Panc1 (cell line): ENCODE measurements around the gene DNAJB13.

Source experiments
- POLR2AphosphoS5 ChIP-seq: IDR thresholded peaks from 2 replicates; pipeline ENCODE4 v1.6.1; 2012; ENCODE audit warnings: mild to moderate bottlenecking, low read depth, low read length, moderate library complexity
- TF ChIP-seq, protein P1 (sequence below): fragments of 450-650 bp; IDR thresholded peaks from 2 replicates; pipeline ENCODE4 v1.5.1; 2017; ENCODE audit warnings: mild to moderate bottlenecking
- TF ChIP-seq, protein P2 (sequence below), 2 experiments: IDR thresholded peaks; 2 replicates each; pipeline ENCODE4 v1.6.1; 2011 to 2012; ENCODE audit warnings: low read depth in 2 of 2, control low read depth in 1 of 2, low read length in 1 of 2, mild to moderate bottlenecking in 1 of 2, moderate library complexity in 1 of 2; ENCODE audit not compliant: insufficient read depth in 1 of 2

DNA sequence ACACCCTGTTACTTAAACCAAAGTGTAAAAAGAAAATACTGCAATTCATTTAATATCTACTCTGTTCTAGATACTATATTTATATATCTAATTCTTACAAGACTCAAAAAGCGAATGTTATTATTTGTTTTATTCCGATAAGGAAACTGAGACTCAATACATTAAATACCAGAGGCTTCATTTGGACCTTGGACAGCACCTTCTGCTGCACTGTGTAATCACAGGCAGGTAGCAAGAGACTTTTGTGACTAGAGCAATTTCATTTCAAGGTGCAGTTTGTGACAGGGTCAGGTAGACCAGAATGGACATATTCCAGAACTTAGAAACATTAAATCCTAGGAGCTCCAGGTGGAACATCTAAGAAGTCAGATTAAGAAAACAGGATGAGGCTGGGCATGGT, 21.4 kb upstream of the DNAJB13 start:
- TF ChIP-seq, protein P1, sequence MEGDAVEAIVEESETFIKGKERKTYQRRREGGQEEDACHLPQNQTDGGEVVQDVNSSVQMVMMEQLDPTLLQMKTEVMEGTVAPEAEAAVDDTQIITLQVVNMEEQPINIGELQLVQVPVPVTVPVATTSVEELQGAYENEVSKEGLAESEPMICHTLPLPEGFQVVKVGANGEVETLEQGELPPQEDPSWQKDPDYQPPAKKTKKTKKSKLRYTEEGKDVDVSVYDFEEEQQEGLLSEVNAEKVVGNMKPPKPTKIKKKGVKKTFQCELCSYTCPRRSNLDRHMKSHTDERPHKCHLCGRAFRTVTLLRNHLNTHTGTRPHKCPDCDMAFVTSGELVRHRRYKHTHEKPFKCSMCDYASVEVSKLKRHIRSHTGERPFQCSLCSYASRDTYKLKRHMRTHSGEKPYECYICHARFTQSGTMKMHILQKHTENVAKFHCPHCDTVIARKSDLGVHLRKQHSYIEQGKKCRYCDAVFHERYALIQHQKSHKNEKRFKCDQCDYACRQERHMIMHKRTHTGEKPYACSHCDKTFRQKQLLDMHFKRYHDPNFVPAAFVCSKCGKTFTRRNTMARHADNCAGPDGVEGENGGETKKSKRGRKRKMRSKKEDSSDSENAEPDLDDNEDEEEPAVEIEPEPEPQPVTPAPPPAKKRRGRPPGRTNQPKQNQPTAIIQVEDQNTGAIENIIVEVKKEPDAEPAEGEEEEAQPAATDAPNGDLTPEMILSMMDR = no peak
- no peak for TF ChIP-seq POLR2AphosphoS5
- TF ChIP-seq, protein P2, sequence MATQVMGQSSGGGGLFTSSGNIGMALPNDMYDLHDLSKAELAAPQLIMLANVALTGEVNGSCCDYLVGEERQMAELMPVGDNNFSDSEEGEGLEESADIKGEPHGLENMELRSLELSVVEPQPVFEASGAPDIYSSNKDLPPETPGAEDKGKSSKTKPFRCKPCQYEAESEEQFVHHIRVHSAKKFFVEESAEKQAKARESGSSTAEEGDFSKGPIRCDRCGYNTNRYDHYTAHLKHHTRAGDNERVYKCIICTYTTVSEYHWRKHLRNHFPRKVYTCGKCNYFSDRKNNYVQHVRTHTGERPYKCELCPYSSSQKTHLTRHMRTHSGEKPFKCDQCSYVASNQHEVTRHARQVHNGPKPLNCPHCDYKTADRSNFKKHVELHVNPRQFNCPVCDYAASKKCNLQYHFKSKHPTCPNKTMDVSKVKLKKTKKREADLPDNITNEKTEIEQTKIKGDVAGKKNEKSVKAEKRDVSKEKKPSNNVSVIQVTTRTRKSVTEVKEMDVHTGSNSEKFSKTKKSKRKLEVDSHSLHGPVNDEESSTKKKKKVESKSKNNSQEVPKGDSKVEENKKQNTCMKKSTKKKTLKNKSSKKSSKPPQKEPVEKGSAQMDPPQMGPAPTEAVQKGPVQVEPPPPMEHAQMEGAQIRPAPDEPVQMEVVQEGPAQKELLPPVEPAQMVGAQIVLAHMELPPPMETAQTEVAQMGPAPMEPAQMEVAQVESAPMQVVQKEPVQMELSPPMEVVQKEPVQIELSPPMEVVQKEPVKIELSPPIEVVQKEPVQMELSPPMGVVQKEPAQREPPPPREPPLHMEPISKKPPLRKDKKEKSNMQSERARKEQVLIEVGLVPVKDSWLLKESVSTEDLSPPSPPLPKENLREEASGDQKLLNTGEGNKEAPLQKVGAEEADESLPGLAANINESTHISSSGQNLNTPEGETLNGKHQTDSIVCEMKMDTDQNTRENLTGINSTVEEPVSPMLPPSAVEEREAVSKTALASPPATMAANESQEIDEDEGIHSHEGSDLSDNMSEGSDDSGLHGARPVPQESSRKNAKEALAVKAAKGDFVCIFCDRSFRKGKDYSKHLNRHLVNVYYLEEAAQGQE (IDR thresholded peaks at IDR 0.05; ENCODE audit: insufficient read depth in 1 of 2, low read depth in 2 of 2, low read length in 1 of 2) = peak in 1 of 2 experiments; percentile 61; a peak in 1 of 4 replicates
